Measurements from ENCODE around the gene EEA1. TPM values are rescaled to one million over a fixed set of nuclear protein-coding genes. Genes with fewer than 3 reads are reported as not detected.
A peak's percentile ranks its signal among the peaks of the same experiment; 100 is the strongest.

EEA1 gene
- total and polyA plus RNA-seq, 2 of the 4 experiments (the other 2 are of a cell fraction), result 4.6 to 12.5 TPM

- H3K23ac ChIP-seq (ENCODE audit: low read depth, low read length), result no peak overlapping the region
- peaks cover 8% of the 10 kb centered on the region for H3K4me1 ChIP-seq (ENCODE audit: control insufficient read depth, insufficient read depth, low read length)
- peaks cover 6% of the 10 kb centered on the region; the same call in 1 of the 2 replicates for H3K9me1 ChIP-seq (ENCODE audit: insufficient read depth, low read length)
- H2BK5ac ChIP-seq (ENCODE audit: low read depth, low read length, poor library complexity, severe bottlenecking), result peak overlapping the region; percentile 89
- no peak for DNase-seq
- POLR2A ChIA-PET (ENCODE audit: unreplicated experiment), result no interaction called here
- TF ChIP-seq MXI1 (IDR thresholded peaks at IDR 0.05; ENCODE audit: borderline replicate concordance, low read depth, low read length) (no peak), NFE2L2 (IDR thresholded peaks at IDR 0.05; ENCODE audit: low read depth, low read length) (no peak), FOS (IDR thresholded peaks at IDR 0.05; ENCODE audit: low read depth, low read length) (no peak), RFX5 (IDR thresholded peaks at IDR 0.05; ENCODE audit: low read depth, low read length) (no peak), MAFK (IDR thresholded peaks at IDR 0.05; ENCODE audit: low read depth, low read length) (no peak), CEBPB (IDR thresholded peaks at IDR 0.05; ENCODE audit: low read depth, low read length) (no peak), BHLHE40 (IDR thresholded peaks at IDR 0.05; ENCODE audit: low read depth, low read length) (no peak), POLR2A (IDR thresholded peaks at IDR 0.05; ENCODE audit: low read depth, low read length) (no peak), SMC3 (IDR thresholded peaks at IDR 0.05; ENCODE audit: low read depth, low read length) (no peak), CHD1 (IDR thresholded peaks at IDR 0.05; ENCODE audit: low read depth, low read length) (no peak), RAD21 (IDR thresholded peaks at IDR 0.05; ENCODE audit: low read length) (no peak), ELK1 (IDR thresholded peaks at IDR 0.05; ENCODE audit: borderline replicate concordance, low read depth, low read length) (no peak), CTCF (conservative IDR thresholded peaks at IDR 0.05; ENCODE audit: low read depth, low read length) (no peak), RCOR1 (IDR thresholded peaks at IDR 0.05; ENCODE audit: insufficient replicate concordance, low read length) (no peak), MAZ (IDR thresholded peaks at IDR 0.05; ENCODE audit: borderline replicate concordance, low read depth, low read length) (no peak), USF2 (IDR thresholded peaks at IDR 0.05; ENCODE audit: low read depth, low read length) (no peak)
- H3K36me3 ChIP-seq (ENCODE audit: control insufficient read depth, insufficient read depth, low read length), result no peaks in the 10 kb centered on the region
- H3K27me3 ChIP-seq (ENCODE audit: control insufficient read depth, insufficient read depth, low read length), result no peaks in the 10 kb centered on the region
- no peak overlapping the region for H3K56ac ChIP-seq (ENCODE audit: extremely low read depth, insufficient read depth, low read length)
- no peak overlapping the region for H4K91ac ChIP-seq (ENCODE audit: insufficient read depth, low read depth, low read length)
- no peaks in the 10 kb centered on the region for H3K79me1 ChIP-seq (ENCODE audit: low read depth in 1 of 2, low read length in 2 of 2)
- H2BK15ac ChIP-seq (ENCODE audit: low read depth, low read length), result peak overlapping the region; percentile 63; the same call in 1 of the 3 replicates
- no peak for ATAC-seq (ENCODE audit: low read depth)
- H3K4ac ChIP-seq (ENCODE audit: low read depth, low read length), result peak overlapping the region; percentile 17; the same call in 1 of the 2 replicates
- dilution Hi-C loops (cut with HindIII; ENCODE audit: low sequenced_read_pairs, unreplicated experiment), result loop anchor here (25.0 kb wide), 1 partner anchor 413 kb away; the partner anchor contains the start of gene NUDT4
- BruUV-seq (replicated peaks), result no TSS peak
- no peak overlapping the region for H3K4me2 ChIP-seq (ENCODE audit: low read depth, low read length)
- no peak overlapping the region for H3K27ac ChIP-seq (ENCODE audit: insufficient read depth, low read length)
- H2AK9ac ChIP-seq (replicated peaks; ENCODE audit: low read depth, low read length, poor library complexity), result no peak overlapping the region
- peak overlapping the region; percentile 84; the same call in 1 of the 2 replicates for H2BK120ac ChIP-seq (ENCODE audit: low read depth, low read length)
- 0 out of 2 replicates have a peak overlapping the region, but pooled peaks have one; percentile 88 for H3K18ac ChIP-seq (ENCODE audit: low read depth, low read length)
- peak overlapping the region; percentile 34; the same call in 1 of the 2 replicates for H2AK5ac ChIP-seq (ENCODE audit: low read depth, low read length)
- intact Hi-C loops (cut with micrococcal nuclease), result loop anchor here (5.0 kb wide), 1 partner anchor 47 kb away; the partner anchor contains the start of gene EEA1
- peaks cover 8% of the 10 kb centered on the region; the same call in 1 of the 2 replicates for H3K9me3 ChIP-seq (ENCODE audit: control insufficient read depth, insufficient read depth, low read length)
- H4K8ac ChIP-seq (ENCODE audit: low read depth in 2 of 2, low read length in 2 of 2), result no peak overlapping the region
- H3K4me3 ChIP-seq (ENCODE audit: insufficient read depth, low read depth, low read length), result no peak overlapping the region
- H4K5ac ChIP-seq (ENCODE audit: low read depth, low read length), result no peak overlapping the region
- CTCF ChIA-PET, result interaction anchor here (0.6 kb wide), 1 partner anchor 353 kb away, joined by 3 read pairs; no protein-coding TSS in a partner anchor
- no peak overlapping the region for H3K14ac ChIP-seq (replicated peaks; ENCODE audit: low read depth, low read length)
- H4K20me1 ChIP-seq (ENCODE audit: insufficient read depth, low read length), result no peaks in the 10 kb centered on the region
- no peak overlapping the region for H3K9ac ChIP-seq (ENCODE audit: low read depth, low read length)
- H2AFZ ChIP-seq (replicated peaks; ENCODE audit: low read length, poor library complexity), result no peak overlapping the region
- H2BK20ac ChIP-seq (ENCODE audit: low read depth, low read length), result peak overlapping the region; percentile 82; the same call in 1 of the 2 replicates
- in situ Hi-C loops (cut with MboI; ENCODE audit: low sequenced_read_pairs), result loop anchor here (25.0 kb wide), 1 partner anchor 1138 kb away; no protein-coding TSS in a partner anchor
- no CpG with 5 or more reads among the region's 1 CpG for WGBS, 2 experiments (ENCODE audit: extremely low coverage in 2 of 2, insufficient read length in 1 of 2)
Observed at GRCh38 chr12:92974759-92975158, 45.7 kb upstream of the EEA1 start.
